ENCODE results near the gene RRP1B. TPM values are rescaled to one million over a fixed set of nuclear protein-coding genes. Genes with fewer than 3 reads are reported as not detected.
"Not testable (repeated sequence)": the region's sequence is repeated elsewhere in the genome, so short reads cannot be mapped to it uniquely, and the experiment has no call there.

RRP1B gene, protein sequence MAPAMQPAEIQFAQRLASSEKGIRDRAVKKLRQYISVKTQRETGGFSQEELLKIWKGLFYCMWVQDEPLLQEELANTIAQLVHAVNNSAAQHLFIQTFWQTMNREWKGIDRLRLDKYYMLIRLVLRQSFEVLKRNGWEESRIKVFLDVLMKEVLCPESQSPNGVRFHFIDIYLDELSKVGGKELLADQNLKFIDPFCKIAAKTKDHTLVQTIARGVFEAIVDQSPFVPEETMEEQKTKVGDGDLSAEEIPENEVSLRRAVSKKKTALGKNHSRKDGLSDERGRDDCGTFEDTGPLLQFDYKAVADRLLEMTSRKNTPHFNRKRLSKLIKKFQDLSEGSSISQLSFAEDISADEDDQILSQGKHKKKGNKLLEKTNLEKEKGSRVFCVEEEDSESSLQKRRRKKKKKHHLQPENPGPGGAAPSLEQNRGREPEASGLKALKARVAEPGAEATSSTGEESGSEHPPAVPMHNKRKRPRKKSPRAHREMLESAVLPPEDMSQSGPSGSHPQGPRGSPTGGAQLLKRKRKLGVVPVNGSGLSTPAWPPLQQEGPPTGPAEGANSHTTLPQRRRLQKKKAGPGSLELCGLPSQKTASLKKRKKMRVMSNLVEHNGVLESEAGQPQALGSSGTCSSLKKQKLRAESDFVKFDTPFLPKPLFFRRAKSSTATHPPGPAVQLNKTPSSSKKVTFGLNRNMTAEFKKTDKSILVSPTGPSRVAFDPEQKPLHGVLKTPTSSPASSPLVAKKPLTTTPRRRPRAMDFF
- polyA plus RNA-seq (2013, experiment 1 of 2): 27.5 TPM
- 24.2 TPM for polyA plus RNA-seq (2013, experiment 2 of 2)

DNA sequence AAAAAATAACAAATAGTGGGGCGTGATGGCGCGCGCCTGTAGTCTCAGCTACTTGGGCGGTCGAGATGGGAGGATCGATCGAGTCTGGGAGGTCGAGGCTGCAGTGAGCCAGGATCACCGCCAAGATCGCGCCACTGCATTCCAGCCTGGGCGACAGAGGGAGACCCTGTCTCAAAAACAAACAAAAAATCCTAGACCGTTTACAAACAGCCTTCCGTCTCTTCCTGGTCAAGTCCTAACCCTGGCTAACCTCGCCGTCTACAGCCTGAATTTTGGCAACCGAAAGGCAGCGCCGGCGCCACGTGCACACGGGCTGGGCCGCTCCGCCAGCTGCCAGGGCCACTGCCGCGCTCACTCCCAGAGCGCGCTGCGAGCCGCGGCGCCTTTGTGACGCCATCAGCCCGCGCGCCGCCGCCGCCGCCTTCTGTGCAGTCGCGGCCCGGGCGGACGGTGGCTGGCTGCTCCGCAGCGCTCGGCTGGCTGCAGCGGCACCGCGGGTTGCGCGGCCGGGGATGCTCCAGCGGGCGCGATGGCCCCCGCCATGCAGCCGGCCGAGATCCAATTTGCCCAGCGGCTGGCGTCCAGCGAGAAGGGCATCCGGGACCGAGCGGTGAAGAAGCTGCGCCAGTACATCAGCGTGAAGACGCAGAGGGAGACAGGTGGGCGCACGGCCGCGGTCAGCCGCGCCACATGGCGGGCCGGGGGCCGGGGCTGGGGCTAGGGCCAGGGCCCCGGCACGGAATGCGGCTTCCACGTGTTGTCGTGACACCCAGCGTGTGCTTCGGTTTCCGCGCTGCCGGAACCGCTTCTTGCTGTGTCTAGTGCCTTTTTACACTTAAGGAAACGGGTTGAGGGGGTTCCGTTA is at the start of gene RRP1B, which contains the start of gene HSF2BP:
Gene RRP1B (plus strand): TSS at position 425 of the 865 bp plus-strand sequence. CDS start 105 bp downstream, at position 530.
Gene HSF2BP (minus strand): TSS at position 353 of the 865 bp plus-strand sequence. CDS start 1,392 bp downstream, outside the sequence.
- H3K4me1 ChIP-seq (ENCODE audit: control insufficient read depth, insufficient read depth, low read length, poor library complexity, severe bottlenecking): peaks cover 4% of the 10 kb centered on the region
- WGBS, 2 experiments (ENCODE audit: insufficient coverage in 2 of 2): 11 to 16% methylated on average over 77 to 90 of the region's 92 CpGs
- peaks cover 32% of the 10 kb centered on the region for H3K36me3 ChIP-seq (ENCODE audit: control insufficient read depth, insufficient read depth, low read length)
- H3K9me3 ChIP-seq (ENCODE audit: control insufficient read depth, low read length): no peaks in the 10 kb centered on the region
- H3K27ac ChIP-seq (ENCODE audit: low read depth, low read length, severe bottlenecking): peak within 1 kb of the TSS; percentile 84
- H3K4me3 ChIP-seq (ENCODE audit: extremely low read depth, insufficient read depth, low read length, poor library complexity, severe bottlenecking): peak within 1 kb of the TSS; percentile 90

DNA sequence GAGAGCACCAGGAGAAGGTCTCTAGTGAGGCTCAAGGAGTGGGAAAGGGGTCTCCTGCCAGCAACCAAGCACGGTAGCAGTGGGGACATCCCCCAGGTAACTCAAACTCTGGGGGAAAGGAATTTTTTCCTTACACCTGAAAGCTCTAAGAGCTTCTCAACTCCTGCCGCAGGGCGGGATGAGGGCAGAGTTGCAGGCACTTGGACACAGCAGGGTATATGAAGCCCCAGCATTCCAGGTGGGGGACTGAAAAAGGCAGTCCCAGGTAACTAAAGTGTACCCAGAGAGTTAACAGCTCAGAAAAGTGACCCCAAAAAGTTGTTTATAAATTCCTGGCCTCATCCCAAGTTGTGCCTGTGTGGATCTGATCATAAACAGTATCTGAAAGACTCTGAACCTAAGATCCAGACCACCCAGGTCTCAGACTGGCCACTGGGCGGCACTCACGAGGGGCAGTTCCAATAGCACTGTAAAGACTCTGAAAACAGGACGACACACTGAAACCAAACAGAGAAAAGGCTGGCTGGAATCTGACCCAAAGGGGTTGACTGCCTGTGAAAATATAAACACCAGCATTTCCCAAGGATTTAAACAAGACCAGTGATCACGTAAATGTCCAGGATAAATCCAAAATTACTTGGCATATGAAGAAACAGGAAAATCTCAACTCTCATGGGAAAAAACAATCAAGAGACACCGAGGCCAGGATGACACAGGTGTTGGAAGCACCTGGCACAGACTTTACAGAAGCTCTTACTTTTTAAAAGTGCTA is 47.6 kb upstream of the RRP1B start:
- H3K36me3 ChIP-seq (ENCODE audit: control insufficient read depth, insufficient read depth, low read length): no peaks in the 10 kb centered on the region
- no peak overlapping the region for H3K4me3 ChIP-seq (ENCODE audit: extremely low read depth, insufficient read depth, low read length, poor library complexity, severe bottlenecking)
- H3K27ac ChIP-seq (ENCODE audit: low read depth, low read length, severe bottlenecking): no peak overlapping the region
- 48 to 61% methylated on average over 6 to 8 of the region's 8 CpGs for WGBS, 2 experiments (ENCODE audit: insufficient coverage in 2 of 2)
- H3K9me3 ChIP-seq (ENCODE audit: control insufficient read depth, low read length): no peaks in the 10 kb centered on the region
- peaks cover 10% of the 10 kb centered on the region for H3K4me1 ChIP-seq (ENCODE audit: control insufficient read depth, insufficient read depth, low read length, poor library complexity, severe bottlenecking)

DNA sequence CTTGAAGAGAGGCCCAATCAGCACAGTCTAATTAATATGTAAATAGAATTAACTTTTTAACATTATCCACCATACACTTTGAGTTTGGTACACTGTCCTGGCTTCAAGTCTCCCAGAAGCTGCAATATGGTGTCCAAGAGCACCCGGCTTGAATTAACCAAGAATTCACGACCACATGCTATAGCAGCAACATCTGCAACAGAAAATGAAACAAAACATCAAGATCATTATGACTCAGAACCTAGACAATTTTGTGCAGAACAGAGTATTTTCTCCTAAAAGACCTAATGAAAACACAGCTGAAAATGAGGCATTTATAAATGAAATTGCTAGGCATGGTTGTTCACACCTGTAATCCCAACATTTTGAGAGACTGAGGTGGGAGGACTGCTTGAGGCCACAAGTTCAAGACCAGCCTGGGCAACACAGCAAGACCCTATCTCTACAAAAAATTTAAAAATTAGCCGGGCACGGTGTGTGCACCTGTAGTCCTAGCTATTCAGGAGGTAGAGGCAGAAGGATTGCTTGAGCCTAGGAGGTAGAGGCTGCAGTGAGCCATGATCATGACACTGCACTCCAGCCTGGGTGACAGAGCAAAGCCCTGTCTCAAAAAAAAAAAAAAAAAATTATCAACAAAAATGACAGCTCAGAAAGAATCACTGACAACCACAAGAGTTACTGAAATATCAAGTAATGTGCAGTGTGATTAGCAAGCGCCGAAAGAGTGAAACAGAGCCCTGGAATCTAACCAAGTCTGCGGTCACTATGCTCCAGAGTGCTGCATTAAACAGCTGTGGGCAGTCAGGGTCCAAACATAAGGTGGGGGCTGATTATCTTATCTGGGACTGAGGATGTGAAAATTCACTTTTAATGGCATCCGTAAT is 45.4 kb upstream of the RRP1B start:
- no peak overlapping the region for H3K4me3 ChIP-seq (ENCODE audit: extremely low read depth, insufficient read depth, low read length, poor library complexity, severe bottlenecking)
- H3K4me1 ChIP-seq (ENCODE audit: control insufficient read depth, insufficient read depth, low read length, poor library complexity, severe bottlenecking): peaks cover 6% of the 10 kb centered on the region
- no peaks in the 10 kb centered on the region for H3K9me3 ChIP-seq (ENCODE audit: control insufficient read depth, low read length)
- WGBS, 2 experiments (ENCODE audit: insufficient coverage in 2 of 2): 87 to 94% methylated on average over 7 of the region's 8 CpGs
- H3K36me3 ChIP-seq (ENCODE audit: control insufficient read depth, insufficient read depth, low read length): no peaks in the 10 kb centered on the region
- no peak overlapping the region for H3K27ac ChIP-seq (ENCODE audit: low read depth, low read length, severe bottlenecking)

DNA sequence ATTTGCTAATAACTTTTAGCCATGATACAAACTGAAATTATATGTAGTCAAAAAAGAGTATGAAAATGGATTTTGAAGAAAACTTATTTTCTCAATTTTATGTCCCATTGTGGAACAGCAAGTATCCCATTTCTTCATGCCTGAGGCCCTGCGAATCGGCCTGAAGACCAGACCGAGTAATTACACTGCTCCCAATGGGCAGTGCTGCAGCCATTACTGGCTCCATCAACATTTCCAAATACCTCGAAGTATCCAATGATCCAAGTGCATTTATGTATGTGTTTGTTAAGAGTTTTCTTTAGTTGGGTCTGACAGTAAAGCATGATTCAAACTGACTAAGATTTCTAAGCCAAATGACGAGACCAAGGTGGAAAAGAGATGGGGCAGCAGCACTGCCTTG is 44.5 kb upstream of the RRP1B start:
- Histone ChIP-seq H3K4me3 (ENCODE audit: extremely low read depth, insufficient read depth, low read length, poor library complexity, severe bottlenecking) (no peak overlapping the region), H3K36me3 (ENCODE audit: control insufficient read depth, insufficient read depth, low read length) (no peaks in the 10 kb centered on the region), H3K9me3 (ENCODE audit: control insufficient read depth, low read length) (no peaks in the 10 kb centered on the region), H3K27ac (ENCODE audit: low read depth, low read length, severe bottlenecking) (no peak overlapping the region), H3K4me1 (ENCODE audit: control insufficient read depth, insufficient read depth, low read length, poor library complexity, severe bottlenecking) (peaks cover 6% of the 10 kb centered on the region)
- 93 to 100% methylated on average over 4 to 5 of the region's 5 CpGs for WGBS, 2 experiments (ENCODE audit: insufficient coverage in 2 of 2)

DNA sequence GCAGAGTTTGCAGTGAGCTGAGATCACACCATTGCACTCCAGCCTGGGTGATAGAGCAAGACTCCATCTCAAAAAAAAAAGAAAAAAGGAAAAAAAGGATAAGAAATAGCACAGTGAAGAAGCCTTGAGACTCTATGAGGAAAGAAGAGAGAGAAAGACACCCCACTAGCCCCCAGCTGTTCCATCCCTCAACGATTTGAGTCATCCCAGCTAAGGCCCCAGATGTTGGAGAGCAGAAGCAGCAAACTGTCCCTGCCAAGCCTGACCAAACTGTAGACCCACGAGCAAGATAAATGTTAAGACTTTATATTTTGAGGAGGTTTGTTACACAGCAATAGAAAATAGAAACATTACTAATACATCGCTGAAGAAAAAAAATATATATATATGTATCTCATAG is 42.5 kb upstream of the RRP1B start:
- H3K27ac ChIP-seq (ENCODE audit: low read depth, low read length, severe bottlenecking); H3K36me3 ChIP-seq (ENCODE audit: control insufficient read depth, insufficient read depth, low read length); H3K4me1 ChIP-seq (ENCODE audit: control insufficient read depth, insufficient read depth, low read length, poor library complexity, severe bottlenecking); H3K4me3 ChIP-seq (ENCODE audit: extremely low read depth, insufficient read depth, low read length, poor library complexity, severe bottlenecking); H3K9me3 ChIP-seq (ENCODE audit: control insufficient read depth, low read length): not testable (repeated sequence)
- WGBS, 2 experiments (ENCODE audit: insufficient coverage in 2 of 2): 80% methylated on average over 1 of the region's 3 CpGs; no CpG with 5 or more reads in 1 of the 2 experiments

DNA sequence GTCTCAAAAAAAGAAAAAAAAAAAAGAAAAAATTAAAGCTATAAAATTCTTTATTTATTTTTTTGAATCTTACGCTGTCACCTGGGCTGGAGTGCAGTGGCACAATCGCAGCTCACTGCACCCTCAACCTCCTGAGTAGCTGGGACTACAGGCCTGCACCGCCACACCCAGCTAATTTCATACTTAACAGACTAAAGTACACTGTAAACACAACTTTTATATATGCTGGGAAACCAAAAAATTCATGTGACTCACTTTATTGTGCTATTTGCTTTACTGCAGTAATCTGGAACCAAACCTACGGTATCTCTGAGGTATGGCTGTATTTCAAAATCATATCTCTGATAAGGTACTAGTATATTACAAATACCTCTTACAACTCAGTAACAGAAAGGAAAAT is 40.4 kb upstream of the RRP1B start:
- no peaks in the 10 kb centered on the region for H3K4me1 ChIP-seq (ENCODE audit: control insufficient read depth, insufficient read depth, low read length, poor library complexity, severe bottlenecking)
- 100% methylated on average over 1 of the region's 4 CpGs for WGBS, 2 experiments (ENCODE audit: insufficient coverage in 2 of 2)
- no peak overlapping the region for H3K27ac ChIP-seq (ENCODE audit: low read depth, low read length, severe bottlenecking)
- no peak overlapping the region for H3K4me3 ChIP-seq (ENCODE audit: extremely low read depth, insufficient read depth, low read length, poor library complexity, severe bottlenecking)
- peaks cover 5% of the 10 kb centered on the region for H3K9me3 ChIP-seq (ENCODE audit: control insufficient read depth, low read length)
- H3K36me3 ChIP-seq (ENCODE audit: control insufficient read depth, insufficient read depth, low read length): no peaks in the 10 kb centered on the region

DNA sequence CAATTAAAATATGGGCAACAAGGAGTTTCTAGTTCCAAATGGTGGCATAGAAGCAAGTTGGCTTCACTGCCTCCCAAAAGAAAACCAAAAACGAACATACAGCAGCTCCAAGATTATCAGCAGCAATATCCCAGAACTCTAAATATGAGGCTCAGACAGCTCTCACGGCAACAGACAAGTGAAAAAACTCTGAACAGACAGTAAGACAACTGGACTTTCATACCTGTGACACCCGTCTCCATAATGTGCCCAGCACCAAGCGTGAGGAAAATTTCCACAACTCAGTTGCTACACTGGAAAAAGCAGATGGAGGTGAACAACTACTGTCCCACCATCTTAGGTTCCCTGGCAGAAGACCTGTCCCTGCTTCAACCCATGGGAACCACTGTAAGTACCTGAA is 40.0 kb upstream of the RRP1B start:
- Histone ChIP-seq H3K4me1 (ENCODE audit: control insufficient read depth, insufficient read depth, low read length, poor library complexity, severe bottlenecking) (no peaks in the 10 kb centered on the region), H3K27ac (ENCODE audit: low read depth, low read length, severe bottlenecking) (no peak overlapping the region), H3K4me3 (ENCODE audit: extremely low read depth, insufficient read depth, low read length, poor library complexity, severe bottlenecking) (no peak overlapping the region), H3K9me3 (ENCODE audit: control insufficient read depth, low read length) (peaks cover 5% of the 10 kb centered on the region), H3K36me3 (ENCODE audit: control insufficient read depth, insufficient read depth, low read length) (no peaks in the 10 kb centered on the region)
- WGBS, 2 experiments (ENCODE audit: insufficient coverage in 2 of 2): 90 to 93% methylated on average over 3 to 4 of the region's 4 CpGs

DNA sequence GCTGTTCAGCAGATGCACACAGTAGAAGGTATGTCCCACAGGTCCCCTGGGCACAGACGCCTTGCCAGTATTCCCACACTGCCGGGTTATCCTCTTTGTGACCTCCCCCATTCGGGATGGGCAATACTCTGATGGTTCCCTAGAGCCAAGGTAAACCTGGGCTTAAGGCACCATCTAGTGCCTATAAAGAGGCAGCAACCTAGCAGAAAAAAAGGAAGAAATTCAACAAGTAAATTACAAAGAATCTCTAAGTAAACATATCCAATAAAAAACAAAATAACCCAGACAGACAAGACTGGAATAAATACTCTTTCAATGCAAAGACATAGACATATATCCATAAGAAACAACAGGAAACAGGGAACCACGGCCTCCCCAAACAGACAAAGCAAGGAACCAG is 39.5 kb upstream of the RRP1B start:
- Histone ChIP-seq H3K9me3 (ENCODE audit: control insufficient read depth, low read length) (peaks cover 5% of the 10 kb centered on the region), H3K4me1 (ENCODE audit: control insufficient read depth, insufficient read depth, low read length, poor library complexity, severe bottlenecking) (no peaks in the 10 kb centered on the region), H3K27ac (ENCODE audit: low read depth, low read length, severe bottlenecking) (no peak overlapping the region), H3K36me3 (ENCODE audit: control insufficient read depth, insufficient read depth, low read length) (no peaks in the 10 kb centered on the region), H3K4me3 (ENCODE audit: extremely low read depth, insufficient read depth, low read length, poor library complexity, severe bottlenecking) (no peak overlapping the region)
- WGBS, 2 experiments (ENCODE audit: insufficient coverage in 2 of 2): 81 to 88% methylated on average over 1 to 3 of the region's 4 CpGs

DNA sequence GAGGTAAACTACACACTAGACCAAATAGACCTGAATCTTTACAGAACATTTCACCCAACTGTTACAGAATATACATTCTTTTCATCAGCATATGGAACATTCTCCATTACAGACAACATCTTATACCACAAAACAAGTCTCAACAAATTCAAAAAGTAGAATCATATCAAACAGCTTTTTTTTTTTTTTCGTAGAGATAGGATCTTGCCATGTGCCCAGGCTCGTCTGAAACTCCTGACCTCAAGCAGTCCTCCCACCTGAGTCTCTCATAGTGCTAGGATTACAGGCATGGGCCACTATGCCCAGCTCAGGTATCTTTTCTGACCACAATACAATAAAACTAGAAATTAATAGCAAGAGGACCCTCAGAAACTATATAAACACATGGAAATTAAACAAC is 36.6 kb upstream of the RRP1B start:
- Histone ChIP-seq H3K4me1 (ENCODE audit: control insufficient read depth, insufficient read depth, low read length, poor library complexity, severe bottlenecking) (peaks cover 10% of the 10 kb centered on the region), H3K9me3 (ENCODE audit: control insufficient read depth, low read length) (peaks cover 5% of the 10 kb centered on the region), H3K36me3 (ENCODE audit: control insufficient read depth, insufficient read depth, low read length) (no peaks in the 10 kb centered on the region), H3K27ac (ENCODE audit: low read depth, low read length, severe bottlenecking) (no peak overlapping the region), H3K4me3 (ENCODE audit: extremely low read depth, insufficient read depth, low read length, poor library complexity, severe bottlenecking) (no peak overlapping the region)
- WGBS, 2 experiments (ENCODE audit: insufficient coverage in 2 of 2): 84 to 96% methylated on average over 2 of the region's 2 CpGs
